GM13976 (cell line): Measurements from ENCODE around the gene PHGDH.

Source experiments
- DNase-seq: peaks from one replicate; pipeline ENCODE4 v3.0.0; 2012; ENCODE audit warnings: low spot score
- CTCF ChIP-seq: IDR thresholded peaks from 2 replicates; pipeline ENCODE4 v1.5.1; 2012; ENCODE audit warnings: borderline replicate concordance, mild to moderate bottlenecking; ENCODE audit not compliant: insufficient read depth; ENCODE audit errors: extremely low read depth, missing control alignments, control extremely low read depth
- in situ Hi-C: fragments of 300-500 bp; cut with MboI; formaldehyde crosslinking; loops from one replicate; pipeline ENCODE4 v1.12.0; 2022; ENCODE audit warnings: low sequenced_read_pairs, mixed read lengths, inconsistent platforms; ENCODE audit not compliant: unreplicated experiment

Gene PHGDH

DNA sequence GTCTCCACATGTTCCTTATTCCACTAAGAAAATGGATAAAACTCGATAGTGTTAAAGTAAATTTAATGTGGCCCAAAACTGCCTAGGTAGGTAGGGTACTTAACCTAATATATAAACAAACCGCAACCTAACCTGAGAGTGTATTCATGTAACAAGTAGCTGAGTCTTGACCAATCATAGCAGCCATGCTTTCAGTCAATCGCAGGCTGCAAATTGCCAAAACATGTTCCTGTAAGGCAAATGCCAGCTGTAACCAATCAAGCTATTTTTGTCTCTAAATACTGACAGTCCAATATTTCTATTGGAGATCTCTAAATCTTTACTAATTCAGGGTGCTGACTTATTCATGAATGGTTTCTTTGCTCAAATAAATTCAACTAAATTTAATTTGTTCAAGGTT is 60.0 kb downstream of the PHGDH start:
- in situ Hi-C loops, result no loop called here
- TF ChIP-seq CTCF, result no peak

GRCh38 chr1:119772298-119772697 is 60.6 kb downstream of the PHGDH start:
- no peak for TF ChIP-seq CTCF
- in situ Hi-C loops, result no loop called here
- DNase-seq, result no peak

More for the DNA sequence above, 60.0 kb downstream of the PHGDH start:
- DNase-seq, result no peak

GRCh38 chr1:119773711-119774241 is 62.0 kb downstream of the PHGDH start:
- DNase-seq, result no peak
- TF ChIP-seq CTCF, result no peak
- in situ Hi-C loops, result no loop called here

GRCh38 chr1:119774746-119775490 is 63.2 kb downstream of the PHGDH start:
- in situ Hi-C loops, result loop anchor here (25.0 kb wide), 1 partner anchor 112 kb away; the partner anchor contains the start of gene ADAM30
- TF ChIP-seq CTCF, result no peak
- DNase-seq, result no peak

- in situ Hi-C loops, result loop anchor here (25.0 kb wide), 1 partner anchor 109 kb away; the partner anchor contains the start of gene ADAM30
- DNase-seq, result no peak
- TF ChIP-seq CTCF, result no peak
Observed at GRCh38 chr1:119778359-119778758, 66.6 kb downstream of the PHGDH start.

GRCh38 chr1:119778886-119779560 is 67.3 kb downstream of the PHGDH start:
- DNase-seq, result no peak
- no peak for TF ChIP-seq CTCF
- in situ Hi-C loops, result loop anchor here (25.0 kb wide), 1 partner anchor 108 kb away; the partner anchor contains the start of gene ADAM30
